Measurements from ENCODE around the gene S1PR1. TPM values are rescaled to one million over a fixed set of nuclear protein-coding genes. Genes with fewer than 3 reads are reported as not detected.
A peak's percentile ranks its signal among the peaks of the same experiment; 100 is the strongest.

S1PR1 gene
- total RNA-seq, 1 donor from 2014 or later: 291 TPM

- DNase-seq (ENCODE audit: low spot score in 2 of 2): no peak
- H3K9me3 ChIP-seq: no peaks in the 10 kb centered on the region
- no peak overlapping the region for H3K4me3 ChIP-seq
- H3K4me1 ChIP-seq: no peaks in the 10 kb centered on the region
- H3K27me3 ChIP-seq: no peaks in the 10 kb centered on the region
- intact Hi-C loops (cut with DNase I): no loop called here
- no peak overlapping the region for H3K27ac ChIP-seq
- TF ChIP-seq, protein P1, sequence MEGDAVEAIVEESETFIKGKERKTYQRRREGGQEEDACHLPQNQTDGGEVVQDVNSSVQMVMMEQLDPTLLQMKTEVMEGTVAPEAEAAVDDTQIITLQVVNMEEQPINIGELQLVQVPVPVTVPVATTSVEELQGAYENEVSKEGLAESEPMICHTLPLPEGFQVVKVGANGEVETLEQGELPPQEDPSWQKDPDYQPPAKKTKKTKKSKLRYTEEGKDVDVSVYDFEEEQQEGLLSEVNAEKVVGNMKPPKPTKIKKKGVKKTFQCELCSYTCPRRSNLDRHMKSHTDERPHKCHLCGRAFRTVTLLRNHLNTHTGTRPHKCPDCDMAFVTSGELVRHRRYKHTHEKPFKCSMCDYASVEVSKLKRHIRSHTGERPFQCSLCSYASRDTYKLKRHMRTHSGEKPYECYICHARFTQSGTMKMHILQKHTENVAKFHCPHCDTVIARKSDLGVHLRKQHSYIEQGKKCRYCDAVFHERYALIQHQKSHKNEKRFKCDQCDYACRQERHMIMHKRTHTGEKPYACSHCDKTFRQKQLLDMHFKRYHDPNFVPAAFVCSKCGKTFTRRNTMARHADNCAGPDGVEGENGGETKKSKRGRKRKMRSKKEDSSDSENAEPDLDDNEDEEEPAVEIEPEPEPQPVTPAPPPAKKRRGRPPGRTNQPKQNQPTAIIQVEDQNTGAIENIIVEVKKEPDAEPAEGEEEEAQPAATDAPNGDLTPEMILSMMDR (IDR thresholded peaks at IDR 0.05): no peak
- H3K36me3 ChIP-seq: no peaks in the 10 kb centered on the region
Observed at GRCh38 chr1:101244842-101245241, 8.0 kb downstream of the S1PR1 start.

DNA sequence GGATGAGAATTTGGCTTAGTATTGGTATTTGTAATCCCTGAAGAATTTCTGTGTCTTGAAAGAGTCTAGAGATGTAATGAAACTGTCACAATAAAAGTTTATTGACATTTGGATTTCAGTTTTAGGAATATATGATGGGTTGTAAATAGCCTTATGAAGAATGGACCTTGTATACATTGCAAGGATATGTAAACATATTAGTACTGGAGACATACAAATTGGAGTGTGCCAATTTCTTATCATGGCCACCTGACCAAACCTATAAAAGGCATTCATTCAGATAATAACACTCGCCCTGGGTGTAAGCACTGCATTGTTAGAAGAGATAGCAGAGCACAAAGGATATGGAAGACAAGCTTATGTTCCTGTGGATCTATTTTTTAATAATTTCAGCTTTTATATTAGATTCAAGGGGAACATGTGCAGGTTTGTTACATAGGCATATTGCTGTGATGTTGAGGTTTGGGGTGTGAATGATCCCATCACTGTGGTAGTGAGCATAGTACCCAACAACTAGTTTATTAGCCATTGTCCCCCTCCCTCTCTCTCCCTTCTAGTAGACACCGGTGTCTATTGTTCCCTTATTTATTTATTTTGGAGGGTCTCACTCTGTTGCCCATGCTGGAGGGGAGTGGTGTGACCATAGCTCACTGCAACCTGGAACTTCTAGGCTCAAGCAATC lies 8.6 kb downstream of the S1PR1 start:
- Histone ChIP-seq H3K4me1 (no peaks in the 10 kb centered on the region), H3K4me3 (no peak overlapping the region), H3K36me3 (no peaks in the 10 kb centered on the region), H3K27ac (no peak overlapping the region), H3K9me3 (no peaks in the 10 kb centered on the region), H3K27me3 (no peaks in the 10 kb centered on the region)
- no peak for DNase-seq (ENCODE audit: low spot score in 2 of 2)
- TF ChIP-seq, protein P1 (IDR thresholded peaks at IDR 0.05): no peak
- intact Hi-C loops (cut with DNase I): no loop called here

DNA sequence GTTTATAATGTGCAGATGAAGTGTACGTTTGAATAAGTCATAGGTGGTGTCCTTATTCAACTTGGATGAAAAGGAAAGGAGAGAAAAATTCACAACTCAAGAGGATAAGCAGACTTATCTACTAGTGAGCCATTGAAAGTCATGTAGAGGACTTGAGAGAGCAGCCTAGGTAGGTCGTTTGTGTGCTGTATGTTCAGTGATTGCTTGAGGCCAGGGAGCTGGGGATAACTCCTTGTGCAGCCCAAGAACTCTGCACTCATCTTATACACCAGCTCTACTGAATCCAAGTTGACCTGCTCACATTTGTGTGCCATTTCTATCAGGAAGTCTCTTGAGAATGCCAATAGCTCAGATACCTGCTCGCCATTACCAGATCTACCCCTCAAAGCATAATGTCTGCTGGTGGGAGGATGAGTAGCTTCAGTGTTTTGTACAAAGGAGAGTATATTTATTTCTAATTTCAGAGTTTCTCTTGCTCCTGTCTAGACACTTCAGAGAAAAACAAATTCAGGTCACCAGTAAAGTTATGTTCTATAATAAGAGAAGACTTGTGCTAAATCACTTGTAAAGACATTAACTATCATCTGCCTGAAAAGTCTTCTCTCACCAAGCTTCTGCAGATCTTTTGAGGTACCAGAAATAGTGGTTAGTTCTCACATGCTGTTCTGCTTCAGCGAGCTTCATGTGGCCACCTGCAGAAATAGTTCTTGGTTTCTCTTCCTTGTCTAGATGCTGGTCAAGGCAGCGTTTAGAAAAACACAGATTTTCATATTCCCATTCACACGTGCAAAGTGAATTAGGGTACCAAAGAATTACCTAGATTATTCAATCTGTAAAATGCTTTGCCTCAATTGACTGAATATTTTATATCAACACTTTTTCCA lies 10.8 kb downstream of the S1PR1 start:
- TF ChIP-seq, protein P1 (IDR thresholded peaks at IDR 0.05): no peak
- Histone ChIP-seq H3K36me3 (no peaks in the 10 kb centered on the region), H3K27ac (no peak overlapping the region), H3K4me1 (no peaks in the 10 kb centered on the region), H3K9me3 (no peaks in the 10 kb centered on the region), H3K27me3 (no peaks in the 10 kb centered on the region), H3K4me3 (no peak overlapping the region)
- DNase-seq (ENCODE audit: low spot score in 2 of 2): no peak
- intact Hi-C loops (cut with DNase I): no loop called here

DNA sequence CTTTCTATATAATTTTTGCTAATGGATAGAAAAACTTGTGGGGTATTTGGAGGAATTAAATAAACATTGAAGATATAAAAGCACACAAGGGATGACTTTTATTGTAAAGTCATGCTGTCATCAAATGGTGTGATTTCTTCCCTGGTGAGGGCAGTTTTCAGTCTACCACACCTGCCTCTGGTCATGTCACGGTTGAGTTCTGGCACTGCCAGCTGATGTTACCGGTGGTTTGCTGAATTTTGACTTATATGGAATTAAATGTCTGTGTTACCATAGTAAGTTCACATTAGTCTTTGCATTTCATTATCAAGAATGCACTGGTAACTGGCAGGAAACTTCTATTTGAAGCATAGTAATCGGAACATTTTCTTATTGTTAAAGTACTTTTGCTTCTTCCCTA lies 13.4 kb downstream of the S1PR1 start:
- intact Hi-C loops (cut with DNase I): no loop called here
- Histone ChIP-seq H3K36me3 (no peaks in the 10 kb centered on the region), H3K4me3 (peak overlapping the region in 1 of 2 donors; percentile 15), H3K4me1 (no peaks in the 10 kb centered on the region), H3K9me3 (no peaks in the 10 kb centered on the region), H3K27ac (no peak overlapping the region), H3K27me3 (no peaks in the 10 kb centered on the region)
- no peak for DNase-seq (ENCODE audit: low spot score in 2 of 2)
- TF ChIP-seq, protein P1 (IDR thresholded peaks at IDR 0.05): no peak

- Histone ChIP-seq H3K4me1 (no peaks in the 10 kb centered on the region), H3K36me3 (no peaks in the 10 kb centered on the region), H3K4me3 (peak overlapping the region in 1 of 2 donors; percentile 15), H3K9me3 (no peaks in the 10 kb centered on the region), H3K27ac (no peak overlapping the region), H3K27me3 (no peaks in the 10 kb centered on the region)
- no peak for DNase-seq (ENCODE audit: low spot score in 2 of 2)
- TF ChIP-seq, protein P1 (IDR thresholded peaks at IDR 0.05): no peak
- intact Hi-C loops (cut with DNase I): no loop called here
Observed at GRCh38 chr1:101250656-101251272, 13.9 kb downstream of the S1PR1 start.
